ENCODE measurements around the gene LRFN3.

GRCh38 chr19:35890113-35890650 is 46.0 kb upstream of the LRFN3 start:
- no peak for TF ChIP-seq CTCF (IDR thresholded peaks at IDR 0.05)
- no peak for TF ChIP-seq POLR2A (IDR thresholded peaks at IDR 0.05)
- TF ChIP-seq EP300 (IDR thresholded peaks at IDR 0.05): no peak
- TF ChIP-seq POLR2AphosphoS5 (IDR thresholded peaks at IDR 0.05): no peak
